ENCODE results near the gene CKS1B.

CKS1B gene

DNA sequence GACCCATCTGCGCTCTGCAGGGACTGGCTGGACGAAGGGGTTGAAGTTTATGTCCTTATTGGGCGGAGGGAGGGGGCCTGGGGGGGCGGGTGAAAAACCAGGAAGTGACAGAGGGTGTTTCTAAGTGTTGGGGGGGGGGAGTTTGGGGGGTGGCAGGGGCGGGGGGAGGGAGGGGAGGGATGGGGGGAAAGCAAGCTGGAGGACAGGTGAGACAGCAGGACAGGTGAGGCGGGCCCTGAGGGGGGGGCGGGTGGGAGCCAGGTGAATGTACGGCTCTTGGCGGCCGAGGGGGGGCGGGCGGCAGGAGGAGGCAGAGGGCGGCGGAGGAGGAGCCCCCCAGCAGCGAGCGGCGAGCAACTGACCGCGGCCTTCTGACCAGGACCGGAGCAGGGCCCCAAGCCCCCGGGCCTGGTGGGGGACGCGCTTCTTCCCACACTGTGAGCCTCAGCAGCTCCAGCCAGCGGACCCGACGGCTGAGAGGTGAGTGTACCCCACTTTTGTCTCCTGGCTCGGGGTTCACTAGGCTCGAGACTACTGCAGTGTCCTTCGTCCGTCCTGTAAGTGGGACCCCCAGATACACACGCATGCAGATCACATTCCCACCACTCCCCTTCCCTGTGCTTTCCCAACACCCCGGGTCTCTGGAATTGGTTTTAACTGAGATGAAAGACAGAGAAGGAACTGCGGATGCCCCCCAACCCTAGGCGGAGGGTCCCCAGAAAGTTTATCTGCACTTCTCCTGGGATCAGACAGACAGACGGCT, 28.2 kb downstream of the CKS1B start, which contains the start of gene ZBTB7B:
Gene ZBTB7B, plus strand, starts transcription at position 339 of the 763 bp plus-strand sequence. CDS start 11,859 bp downstream, outside the sequence.
- DNase-seq (ENCODE audit: low read depth), result no peak

DNA sequence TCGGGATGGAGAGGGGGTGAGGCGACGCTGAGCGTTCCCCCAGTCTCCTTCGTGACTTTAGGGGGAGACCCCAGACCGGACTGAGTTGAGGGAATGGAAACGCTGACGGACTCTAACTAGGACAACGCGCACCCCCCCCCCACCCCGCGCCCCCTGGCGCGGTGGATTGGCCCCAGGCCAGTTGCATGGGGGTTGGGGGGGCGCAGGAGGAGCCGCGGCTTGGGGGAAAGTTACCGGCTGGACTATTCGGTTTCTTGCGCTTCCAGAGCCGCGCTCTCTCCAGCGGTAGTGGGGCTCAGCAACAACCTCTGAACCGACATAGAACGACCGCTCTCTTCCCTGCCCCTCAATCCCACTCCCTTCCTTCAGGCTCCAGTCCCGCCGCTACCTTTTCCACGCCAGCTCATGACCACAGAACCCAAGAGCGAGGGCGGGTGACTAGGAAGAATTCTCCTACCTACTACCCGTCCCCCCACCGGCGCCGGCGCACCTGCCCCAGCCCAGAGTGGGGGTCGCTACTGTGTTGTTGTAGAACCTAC, 28.8 kb downstream of the CKS1B start:
- no peak for DNase-seq (ENCODE audit: low read depth)

DNA sequence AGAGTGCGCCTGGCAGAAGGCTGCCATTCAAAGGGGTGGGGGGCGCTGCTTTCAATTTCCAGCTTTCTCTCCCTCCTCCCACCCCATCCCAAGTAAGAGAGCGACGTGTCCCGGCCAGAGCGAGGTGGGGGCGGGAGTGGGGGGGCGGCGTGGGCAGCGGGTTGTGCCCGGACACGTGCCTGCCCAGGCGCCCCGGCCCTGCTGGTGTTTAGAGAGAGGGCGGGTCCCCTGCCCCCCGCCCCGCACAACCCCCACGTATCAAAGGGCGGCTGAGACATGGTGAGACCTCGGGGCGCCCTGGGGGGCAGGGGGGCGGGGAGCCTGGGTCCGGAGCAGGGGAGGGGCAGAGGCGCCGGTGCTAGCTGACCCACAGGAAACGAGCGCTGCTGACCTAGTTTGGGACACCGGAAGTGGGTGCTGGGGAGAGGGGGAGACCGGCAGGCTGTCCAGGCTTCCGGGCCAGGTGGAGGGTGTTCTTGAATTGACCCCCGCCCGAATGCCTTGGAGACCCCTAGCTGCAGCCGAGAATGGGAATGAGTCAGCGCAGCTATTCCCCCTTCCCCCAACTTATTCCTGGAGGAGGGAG, 29.4 kb downstream of the CKS1B start:
- no peak for DNase-seq (ENCODE audit: low read depth)

DNA sequence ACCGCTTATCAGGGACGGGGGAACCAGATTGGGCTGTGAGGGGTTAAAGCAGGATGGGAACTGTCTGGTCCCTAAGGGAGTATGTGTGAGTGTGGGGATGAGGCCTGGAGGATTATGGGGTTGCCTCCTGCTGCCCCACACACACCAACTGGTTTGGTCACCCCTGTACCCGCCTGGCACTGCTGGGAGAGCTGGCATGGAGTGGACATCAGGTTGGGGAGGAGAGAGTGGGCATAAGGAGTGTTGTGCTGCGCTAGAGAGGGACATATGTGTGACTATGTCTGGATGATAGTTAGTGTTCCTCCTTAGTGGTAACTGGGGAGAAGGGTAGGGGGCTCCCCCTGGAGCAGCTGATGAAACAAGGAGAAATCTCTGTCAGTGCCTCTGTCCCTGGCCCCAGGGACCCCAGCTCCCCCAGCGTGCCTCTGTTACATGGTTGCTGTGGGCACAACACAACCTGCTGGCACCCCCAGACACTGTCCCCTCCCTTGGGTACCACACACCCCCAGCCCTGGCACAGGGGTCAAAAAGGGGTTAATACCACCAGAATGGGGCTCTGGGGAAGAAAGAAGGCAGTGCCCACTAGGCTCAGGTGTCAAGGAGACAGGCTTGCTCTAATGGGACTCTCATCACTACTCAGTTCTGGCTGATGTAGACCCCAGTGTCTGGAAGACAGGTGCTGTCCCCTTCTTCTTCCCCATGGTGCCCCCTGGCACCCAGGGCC, 30.0 kb downstream of the CKS1B start:
- DNase-seq (ENCODE audit: low read depth), result no peak

GRCh38 chr1:155005076-155006011, 30.9 kb downstream of the CKS1B start:
- no peak for DNase-seq (ENCODE audit: low read depth)

GRCh38 chr1:155006601-155007101, 32.2 kb downstream of the CKS1B start:
- DNase-seq (ENCODE audit: low read depth), result no peak

- DNase-seq (ENCODE audit: low read depth), result no peak
These were observed 32.9 kb downstream of the CKS1B start for GRCh38 chr1:155007251-155007828.

DNA sequence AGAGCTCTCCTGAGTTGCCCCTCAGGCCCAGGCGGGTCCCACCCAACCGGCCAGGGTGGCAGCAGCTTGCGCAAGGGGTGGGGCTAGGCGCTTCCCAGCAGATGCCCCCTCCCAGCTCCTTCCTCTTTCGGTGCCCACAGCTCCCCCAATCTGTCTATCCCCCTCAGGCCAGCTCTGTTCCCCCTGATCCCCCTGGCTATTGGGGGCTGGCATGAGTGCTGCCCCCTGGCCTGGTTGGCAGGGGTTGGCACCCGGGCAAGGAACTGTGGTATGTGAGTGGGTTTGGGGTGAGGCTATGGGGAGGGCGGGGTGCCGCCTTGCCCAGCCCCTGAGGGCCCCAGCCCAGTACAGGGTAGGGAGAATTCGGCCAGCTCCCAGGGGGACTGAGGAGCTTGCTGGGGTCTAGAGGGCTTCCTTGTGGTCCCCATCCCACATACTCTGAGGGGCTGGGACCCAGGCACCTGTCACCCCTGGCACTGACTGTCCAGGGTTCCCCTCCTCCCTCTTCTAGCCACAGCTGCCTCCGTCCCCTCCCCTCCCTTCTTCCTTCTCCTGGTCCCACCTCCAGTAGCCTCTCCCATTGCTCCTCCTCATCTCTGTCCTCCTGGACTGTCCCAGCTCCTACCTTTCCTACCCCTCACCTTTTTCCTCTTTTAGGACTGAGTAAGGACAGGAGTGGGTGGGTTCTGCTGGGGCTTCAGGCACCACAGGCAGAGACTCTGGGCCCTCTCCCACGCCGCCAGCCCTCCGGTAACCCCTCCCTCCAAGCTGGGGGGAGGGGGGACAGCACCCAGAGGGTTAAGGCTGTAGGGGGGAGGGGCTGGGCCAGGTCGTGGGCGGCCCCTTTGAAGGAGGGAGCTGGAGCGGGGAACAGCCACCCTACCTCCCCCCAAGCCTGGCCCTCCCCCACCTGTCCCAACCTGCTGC, 33.8 kb downstream of the CKS1B start:
- DNase-seq (ENCODE audit: low read depth), result no peak

DNA sequence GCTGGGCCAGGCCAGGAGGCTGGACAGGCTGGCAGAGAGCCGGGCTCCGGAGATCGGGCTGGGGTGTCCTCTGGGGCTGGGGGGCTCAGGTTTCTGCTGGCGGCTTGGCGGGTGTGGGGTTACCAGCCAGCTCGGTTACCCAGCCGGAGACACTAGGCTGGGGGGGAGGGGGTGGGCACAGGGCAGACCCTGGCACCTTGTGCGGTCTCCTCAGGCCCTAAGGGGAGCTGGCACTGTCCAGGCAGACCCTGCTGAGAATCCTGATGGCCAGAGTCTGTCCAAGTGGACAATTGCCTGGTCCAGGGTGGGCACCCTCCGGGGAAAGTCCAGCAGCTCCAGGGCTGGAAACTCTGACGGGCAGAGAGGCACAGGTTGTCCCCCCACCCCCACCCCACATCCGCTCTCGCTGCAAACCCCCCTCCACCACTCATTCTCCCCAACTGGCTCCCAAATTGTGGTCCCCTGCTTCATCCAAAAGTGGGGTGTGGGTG, 34.8 kb downstream of the CKS1B start:
- no peak for DNase-seq (ENCODE audit: low read depth)

DNA sequence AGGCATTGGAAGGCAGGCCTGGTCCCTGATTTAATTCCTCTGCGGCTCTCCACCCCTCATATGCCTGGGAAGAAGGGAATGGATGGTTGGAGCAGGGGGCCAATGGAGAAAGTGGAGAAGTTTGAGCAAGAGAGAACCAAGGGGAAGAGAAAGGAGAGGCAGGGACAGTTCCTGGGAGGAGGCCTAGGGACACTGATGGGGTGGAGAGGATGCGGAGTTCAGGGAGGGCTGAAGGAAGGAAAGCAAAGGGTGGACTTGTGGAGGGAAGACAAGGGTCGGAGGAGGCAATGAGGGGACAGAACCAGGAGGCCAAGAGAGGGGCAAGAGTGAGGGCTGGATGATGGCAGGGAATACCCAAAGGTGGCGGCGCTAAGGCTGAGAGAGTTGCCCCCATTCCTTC, 35.3 kb downstream of the CKS1B start:
- no peak for DNase-seq (ENCODE audit: low read depth)

GRCh38 chr1:155010211-155010918, 35.9 kb downstream of the CKS1B start:
- DNase-seq (ENCODE audit: low read depth), result no peak

GRCh38 chr1:155011004-155011416, 36.5 kb downstream of the CKS1B start:
- DNase-seq (ENCODE audit: low read depth), result no peak

DNA sequence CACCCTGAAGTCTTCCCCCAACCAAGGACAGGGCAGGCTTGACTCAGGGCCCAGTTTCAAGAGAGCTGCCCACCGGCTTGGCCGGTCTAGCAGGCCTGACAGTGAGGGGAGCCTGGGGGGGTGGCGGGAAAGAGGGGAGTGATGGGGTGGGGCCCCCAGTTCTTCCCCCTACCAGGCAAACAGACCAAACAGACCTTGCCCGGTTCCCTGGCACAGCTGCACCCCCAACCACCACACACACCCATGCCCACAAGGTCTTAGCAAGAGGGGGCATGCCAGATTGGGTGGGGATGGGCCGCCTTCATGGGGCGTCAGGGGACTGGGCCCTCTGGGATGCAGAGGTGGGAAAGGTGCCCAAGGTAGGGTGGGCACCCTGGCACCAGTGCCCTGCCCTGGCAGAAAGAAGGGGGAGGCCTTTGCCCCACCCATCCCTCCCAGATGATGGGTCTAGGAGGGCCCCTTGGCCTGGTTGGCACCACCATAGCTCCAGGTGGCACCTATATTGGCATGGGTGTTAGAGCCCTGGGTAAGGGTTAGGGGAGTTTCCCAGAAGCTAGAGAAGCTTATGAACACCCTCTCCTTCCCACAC, 37.0 kb downstream of the CKS1B start:
- no peak for DNase-seq (ENCODE audit: low read depth)

DNA sequence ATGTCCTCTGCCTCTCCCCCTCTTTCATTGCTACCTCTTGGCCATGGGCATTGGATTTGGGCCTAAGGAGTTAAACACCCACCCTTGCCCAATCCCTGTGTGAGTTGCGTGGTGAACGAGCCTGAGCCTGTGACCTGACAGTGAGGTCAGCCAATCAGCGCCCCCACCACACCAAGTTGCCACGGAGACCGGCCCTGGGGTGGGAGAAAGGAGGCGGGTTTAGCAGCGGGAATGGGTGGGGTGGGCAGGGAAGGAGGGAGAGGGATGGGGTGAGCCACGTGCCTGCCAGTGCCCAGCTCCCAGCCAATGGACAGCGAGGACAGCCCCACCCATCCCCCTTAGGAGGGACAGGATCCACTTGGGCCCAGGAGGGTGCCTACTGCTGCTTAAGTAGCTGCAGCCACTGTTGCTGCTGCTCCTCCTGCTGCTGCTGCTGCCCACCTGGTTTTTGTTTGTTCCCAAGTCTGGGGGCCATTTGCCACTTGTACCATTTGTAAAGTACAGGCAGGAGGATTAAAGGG, 37.6 kb downstream of the CKS1B start:
- no peak for DNase-seq (ENCODE audit: low read depth)

GRCh38 chr1:155012776-155013602, 38.5 kb downstream of the CKS1B start:
- DNase-seq (ENCODE audit: low read depth), result no peak

- no peak for DNase-seq (ENCODE audit: low read depth)
These were observed 39.2 kb downstream of the CKS1B start for GRCh38 chr1:155013632-155014031.

DNA sequence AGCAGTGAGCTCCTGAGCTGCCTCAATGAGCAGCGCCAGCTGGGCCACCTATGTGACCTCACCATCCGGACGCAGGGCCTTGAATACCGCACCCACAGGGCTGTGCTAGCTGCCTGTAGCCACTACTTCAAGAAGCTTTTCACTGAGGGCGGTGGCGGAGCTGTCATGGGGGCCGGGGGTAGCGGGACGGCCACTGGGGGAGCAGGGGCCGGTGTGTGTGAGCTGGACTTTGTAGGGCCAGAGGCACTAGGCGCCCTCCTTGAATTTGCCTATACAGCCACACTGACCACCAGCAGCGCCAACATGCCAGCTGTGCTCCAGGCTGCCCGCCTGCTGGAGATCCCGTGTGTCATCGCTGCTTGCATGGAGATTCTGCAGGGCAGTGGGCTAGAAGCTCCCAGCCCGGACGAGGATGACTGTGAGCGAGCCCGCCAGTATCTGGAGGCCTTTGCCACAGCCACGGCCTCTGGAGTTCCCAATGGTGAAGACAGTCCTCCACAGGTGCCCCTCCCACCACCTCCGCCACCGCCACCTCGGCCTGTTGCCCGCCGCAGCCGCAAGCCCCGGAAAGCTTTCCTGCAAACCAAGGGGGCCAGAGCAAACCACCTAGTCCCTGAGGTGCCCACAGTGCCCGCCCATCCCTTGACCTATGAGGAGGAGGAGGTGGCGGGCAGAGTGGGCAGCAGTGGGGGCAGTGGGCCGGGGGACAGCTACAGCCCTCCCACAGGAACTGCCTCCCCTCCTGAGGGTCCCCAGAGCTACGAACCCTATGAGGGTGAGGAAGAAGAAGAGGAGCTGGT, 40.4 kb downstream of the CKS1B start:
- no peak for DNase-seq (ENCODE audit: low read depth)
